Nephron (organoid): ENCODE data around the gene TFPI.

Experiments
- H3K27ac Mint-ChIP-seq, 3 experiments: 2 replicates each; pipeline ENCODE4 v1.8.0; 2020; ENCODE audit warnings: mixed read lengths in 3 of 3, mild to moderate bottlenecking in 2 of 3, moderate library complexity in 1 of 3
- H3K27me3 Mint-ChIP-seq: 2 replicates; pipeline ENCODE4 v1.8.0; 2021; ENCODE audit warnings: low read depth, mild to moderate bottlenecking, moderate library complexity, mixed read lengths
- H3K36me3 Mint-ChIP-seq: 2 replicates; pipeline ENCODE4 v1.8.0; 2020; ENCODE audit warnings: low read depth, mixed read lengths
- H3K4me1 Mint-ChIP-seq: 2 replicates; pipeline ENCODE4 v1.8.0; 2020; ENCODE audit warnings: mixed read lengths
- H3K4me3 Mint-ChIP-seq, 3 experiments: 2 replicates each; pipeline ENCODE4 v1.8.0; 2020; ENCODE audit warnings: mild to moderate bottlenecking in 3 of 3, mixed read lengths in 3 of 3, moderate library complexity in 2 of 3
- H3K9me3 Mint-ChIP-seq: 2 replicates; pipeline ENCODE4 v1.8.0; 2020; ENCODE audit warnings: mixed read lengths
- CTCF ChIP-seq, 3 experiments: fragments of 200-600 bp; sonication (generic); IDR thresholded peaks; one replicate each; pipeline ENCODE4 v1.5.0; 2021; ENCODE audit warnings: antibody characterized with exemption in 3 of 3; ENCODE audit not compliant: unreplicated experiment in 3 of 3

TFPI gene

GRCh38 chr2:187552381-187552780, 1.9 kb downstream of the TFPI start:
- H3K27ac Mint-ChIP-seq, result no peak overlapping the region
- H3K4me3 Mint-ChIP-seq, result peak overlapping the region in 2 of 3 experiments; percentile 15 to 41
- H3K4me1 Mint-ChIP-seq, result peaks cover 30% of the 10 kb centered on the region
- H3K36me3 Mint-ChIP-seq, result no peaks in the 10 kb centered on the region
- no peaks in the 10 kb centered on the region for H3K27me3 Mint-ChIP-seq
- H3K9me3 Mint-ChIP-seq, result peaks cover 4% of the 10 kb centered on the region
- no peak for TF ChIP-seq CTCF (IDR thresholded peaks at IDR 0.05; ENCODE audit: unreplicated experiment in 3 of 3)

- Mint-ChIP-seq H3K4me1 (peaks cover 36% of the 10 kb centered on the region), H3K27me3 (no peaks in the 10 kb centered on the region), H3K4me3 (no peak overlapping the region), H3K27ac (peak overlapping the region in 2 of 3 experiments; percentile 37 to 77), H3K36me3 (no peaks in the 10 kb centered on the region), H3K9me3 (peaks cover 4% of the 10 kb centered on the region)
- TF ChIP-seq CTCF (IDR thresholded peaks at IDR 0.05; ENCODE audit: unreplicated experiment in 3 of 3), result no peak
Observed at GRCh38 chr2:187550857-187551256, 3.4 kb downstream of the TFPI start.

GRCh38 chr2:187549951-187550555, 4.2 kb downstream of the TFPI start:
- H3K27ac Mint-ChIP-seq, result peak overlapping the region; percentile 39 to 77 (median 77)
- no peaks in the 10 kb centered on the region for H3K27me3 Mint-ChIP-seq
- no peaks in the 10 kb centered on the region for H3K36me3 Mint-ChIP-seq
- H3K4me3 Mint-ChIP-seq, result peak overlapping the region in 1 of 3 experiments; percentile 0
- TF ChIP-seq CTCF (IDR thresholded peaks at IDR 0.05; ENCODE audit: unreplicated experiment in 3 of 3), result no peak
- no peaks in the 10 kb centered on the region for H3K9me3 Mint-ChIP-seq
- peaks cover 36% of the 10 kb centered on the region for H3K4me1 Mint-ChIP-seq

- H3K27ac Mint-ChIP-seq, result peak overlapping the region in 1 of 3 experiments; percentile 77
- no peak overlapping the region for H3K4me3 Mint-ChIP-seq
- no peaks in the 10 kb centered on the region for H3K36me3 Mint-ChIP-seq
- no peaks in the 10 kb centered on the region for H3K9me3 Mint-ChIP-seq
- no peak for TF ChIP-seq CTCF (IDR thresholded peaks at IDR 0.05; ENCODE audit: unreplicated experiment in 3 of 3)
- H3K4me1 Mint-ChIP-seq, result peaks cover 33% of the 10 kb centered on the region
- H3K27me3 Mint-ChIP-seq, result no peaks in the 10 kb centered on the region
Observed at GRCh38 chr2:187549193-187549592, 5.0 kb downstream of the TFPI start.

GRCh38 chr2:187548656-187549055, 5.6 kb downstream of the TFPI start:
- Mint-ChIP-seq H3K9me3 (no peaks in the 10 kb centered on the region), H3K4me3 (no peak overlapping the region), H3K4me1 (peaks cover 30% of the 10 kb centered on the region), H3K27me3 (no peaks in the 10 kb centered on the region), H3K36me3 (no peaks in the 10 kb centered on the region), H3K27ac (peak overlapping the region in 1 of 3 experiments; percentile 77)
- no peak for TF ChIP-seq CTCF (IDR thresholded peaks at IDR 0.05; ENCODE audit: unreplicated experiment in 3 of 3)

- peaks cover 25% of the 10 kb centered on the region for H3K4me1 Mint-ChIP-seq
- peak overlapping the region in 2 of 3 experiments; percentile 35 to 44 for H3K27ac Mint-ChIP-seq
- no peaks in the 10 kb centered on the region for H3K9me3 Mint-ChIP-seq
- H3K4me3 Mint-ChIP-seq, result no peak overlapping the region
- TF ChIP-seq CTCF (IDR thresholded peaks at IDR 0.05; ENCODE audit: unreplicated experiment in 3 of 3), result no peak
- no peaks in the 10 kb centered on the region for H3K36me3 Mint-ChIP-seq
- no peaks in the 10 kb centered on the region for H3K27me3 Mint-ChIP-seq
Observed at GRCh38 chr2:187547353-187547979, 6.8 kb downstream of the TFPI start.
